UCSD-AML1 (cell line): ENCODE measurements around the gene ZNF71.

ENCODE experiments used
- DNase-seq: peaks from one replicate; lab custom pipeline; 2025; ENCODE audit not compliant: unreplicated experiment; lab: John Stamatoyannopoulos, UW

Gene ZNF71

GRCh38 chr19:56594783-56595547 is at the start of gene ZNF71:
ZNF71 (plus strand) TSS chr19:56595302; CDS start chr19:56601559, 6,257 bp downstream.
- DNase-seq, result peak; percentile 90

DNA sequence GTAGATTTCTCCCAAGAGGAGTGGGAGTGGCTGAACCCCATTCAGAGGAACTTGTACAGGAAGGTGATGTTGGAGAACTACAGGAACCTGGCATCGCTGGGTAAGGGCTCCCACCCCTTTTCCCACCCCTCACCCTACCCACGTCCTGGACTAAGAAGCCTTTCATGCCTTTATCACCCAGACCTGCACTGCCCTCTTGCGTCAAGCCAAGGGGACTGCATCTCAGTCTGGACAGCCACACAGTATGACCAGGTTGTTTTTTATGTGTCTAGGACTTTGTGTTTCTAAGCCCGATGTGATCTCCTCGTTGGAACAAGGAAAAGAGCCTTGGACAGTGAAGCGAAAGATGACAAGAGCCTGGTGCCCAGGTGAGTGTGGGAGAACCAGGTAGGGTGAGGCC is 47.6 kb upstream of the ZNF71 start:
- no peak for DNase-seq

DNA sequence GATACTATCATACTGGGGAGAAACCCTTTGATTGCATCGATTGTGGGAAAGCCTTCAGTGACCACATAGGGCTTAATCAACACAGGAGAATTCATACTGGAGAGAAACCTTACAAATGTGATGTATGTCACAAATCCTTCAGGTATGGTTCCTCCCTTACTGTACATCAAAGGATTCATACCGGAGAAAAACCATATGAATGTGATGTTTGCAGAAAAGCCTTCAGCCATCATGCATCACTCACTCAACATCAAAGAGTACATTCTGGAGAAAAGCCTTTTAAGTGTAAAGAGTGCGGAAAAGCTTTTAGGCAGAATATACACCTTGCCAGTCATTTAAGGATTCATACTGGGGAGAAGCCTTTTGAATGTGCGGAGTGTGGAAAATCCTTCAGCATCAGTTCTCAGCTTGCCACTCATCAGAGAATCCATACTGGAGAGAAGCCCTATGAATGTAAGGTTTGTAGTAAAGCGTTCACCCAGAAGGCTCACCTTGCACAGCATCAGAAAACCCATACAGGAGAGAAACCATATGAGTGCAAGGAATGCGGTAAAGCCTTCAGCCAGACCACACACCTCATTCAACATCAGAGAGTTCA is 40.7 kb upstream of the ZNF71 start:
- DNase-seq, result no peak

- no peak for DNase-seq
These were observed 32.3 kb upstream of the ZNF71 start for GRCh38 chr19:56562766-56563165.

DNA sequence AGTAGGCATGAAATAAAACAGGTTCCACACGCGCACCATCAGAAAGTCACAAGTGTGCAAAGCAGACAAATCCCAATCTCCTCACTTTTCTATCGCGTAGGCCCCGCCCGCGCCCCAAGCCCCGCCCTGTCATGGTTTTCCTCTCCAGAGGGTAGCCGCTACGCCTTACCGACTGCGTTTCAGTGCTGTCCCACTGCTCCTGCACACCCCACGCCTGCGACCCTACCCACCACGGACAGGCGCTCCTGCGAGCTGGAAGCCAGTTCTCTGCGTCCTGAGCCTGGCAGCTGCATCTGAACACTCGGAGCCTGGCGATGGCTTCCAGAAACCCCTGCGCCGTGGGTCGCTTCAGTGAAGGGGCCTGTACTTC is 28.2 kb upstream of the ZNF71 start:
- no peak for DNase-seq

DNA sequence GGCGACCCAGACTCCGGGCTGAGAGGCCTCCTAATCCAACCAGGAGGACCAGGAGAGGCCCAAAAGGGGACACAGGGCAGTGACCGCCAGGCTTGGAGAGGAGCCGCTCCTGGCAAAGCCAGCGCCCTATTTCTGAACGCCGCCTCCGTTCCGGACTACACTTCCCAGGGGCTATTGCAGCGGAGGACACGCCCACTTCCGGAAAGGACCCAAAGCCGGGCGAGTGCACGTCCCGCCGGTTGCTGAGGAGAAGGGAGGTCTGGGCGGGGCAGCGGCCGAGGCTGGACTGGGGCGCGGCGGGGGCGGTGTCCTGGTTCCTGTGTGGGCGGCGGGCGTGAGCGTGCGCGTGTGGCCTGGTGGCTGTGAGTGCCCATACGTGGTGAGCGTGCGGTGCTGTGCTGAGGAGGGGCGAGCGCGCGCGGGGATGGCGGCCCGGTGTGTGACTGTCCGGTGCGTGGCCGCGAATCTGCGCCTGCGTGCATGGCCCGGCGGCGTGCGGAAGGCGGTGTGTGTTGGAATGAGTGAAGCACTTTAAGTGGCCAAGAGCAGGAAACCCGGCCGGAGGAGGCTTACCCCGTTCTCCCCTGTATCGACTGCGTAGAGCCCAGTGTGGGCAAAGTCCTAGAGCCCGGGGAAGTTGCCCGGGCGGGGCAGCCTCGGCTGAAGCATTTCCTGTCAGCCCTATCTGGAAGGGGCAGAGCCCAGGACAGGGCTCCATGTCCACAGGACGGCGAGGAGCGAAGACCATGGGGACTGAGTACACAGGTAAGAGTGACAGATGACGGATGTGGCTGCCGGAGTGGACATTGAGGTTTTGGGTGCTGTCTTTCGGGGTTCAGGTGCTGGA is 27.6 kb upstream of the ZNF71 start, which contains the start of gene ZNF470:
ZNF470 (plus strand) TSS at position 195 of the 847 bp plus-strand sequence. CDS start 2,844 bp downstream, outside the sequence.
- DNase-seq, result peak; percentile 92

DNA sequence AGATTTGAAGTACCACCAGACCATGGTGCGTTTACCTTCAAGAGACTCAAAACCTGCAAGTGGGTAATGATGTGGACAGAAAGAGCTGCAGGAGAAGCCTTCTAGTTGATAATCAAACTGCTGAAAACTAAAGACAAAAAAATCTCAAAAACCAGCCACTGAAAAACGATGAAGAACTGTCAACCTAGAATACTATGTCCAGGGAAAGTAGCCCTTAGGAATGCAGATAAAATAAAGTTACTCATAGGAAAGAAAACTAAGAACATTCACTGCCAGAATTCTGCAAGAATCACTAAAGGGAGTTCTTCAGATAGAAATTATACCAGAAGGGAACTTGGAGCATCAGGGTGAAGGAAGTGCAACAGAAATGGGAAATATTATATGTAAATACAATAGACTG is 22.5 kb upstream of the ZNF71 start:
- no peak for DNase-seq

DNA sequence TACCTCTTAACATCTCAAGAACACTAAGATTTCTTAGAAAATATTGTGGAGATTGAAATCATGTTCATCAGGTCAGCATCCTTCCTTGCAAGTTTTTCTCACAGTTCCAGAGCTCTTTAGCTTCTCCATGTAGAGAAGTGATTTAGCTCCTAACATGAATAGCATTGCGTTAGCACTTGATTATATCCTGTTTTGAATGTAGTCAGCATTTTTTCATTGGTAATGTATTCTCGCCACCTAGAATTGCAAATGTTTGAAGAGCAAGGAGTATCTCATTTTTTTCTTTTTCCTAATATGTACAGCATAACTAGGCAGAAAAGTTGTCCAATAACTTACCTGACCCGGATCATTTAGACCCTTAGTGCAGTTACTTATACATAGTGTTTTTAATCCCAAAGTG is 21.2 kb upstream of the ZNF71 start:
- DNase-seq, result no peak

- DNase-seq, result no peak
These were observed 17.1 kb upstream of the ZNF71 start for GRCh38 chr19:56577719-56578602.

DNA sequence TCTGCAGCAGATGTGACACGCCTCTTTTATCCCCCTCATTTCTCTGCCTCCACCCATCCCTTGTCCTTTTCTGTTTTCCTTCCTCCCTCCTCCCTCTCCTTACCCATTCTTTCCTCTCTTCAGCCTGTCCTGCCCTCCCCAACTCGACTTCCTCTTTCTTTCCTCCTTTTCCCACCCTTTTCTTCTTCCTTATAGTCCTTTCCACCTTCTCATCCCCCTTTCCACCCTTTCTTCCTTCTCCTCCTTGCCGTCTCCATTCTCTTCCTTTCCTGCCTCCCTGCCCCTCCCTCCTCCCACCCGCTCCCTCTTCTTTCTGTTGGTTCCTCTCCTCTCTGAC is 688 bp upstream of the ZNF71 start:
- no peak for DNase-seq

GRCh38 chr19:56595548-56595899 is 422 bp downstream of the ZNF71 start:
- DNase-seq, result no peak

DNA sequence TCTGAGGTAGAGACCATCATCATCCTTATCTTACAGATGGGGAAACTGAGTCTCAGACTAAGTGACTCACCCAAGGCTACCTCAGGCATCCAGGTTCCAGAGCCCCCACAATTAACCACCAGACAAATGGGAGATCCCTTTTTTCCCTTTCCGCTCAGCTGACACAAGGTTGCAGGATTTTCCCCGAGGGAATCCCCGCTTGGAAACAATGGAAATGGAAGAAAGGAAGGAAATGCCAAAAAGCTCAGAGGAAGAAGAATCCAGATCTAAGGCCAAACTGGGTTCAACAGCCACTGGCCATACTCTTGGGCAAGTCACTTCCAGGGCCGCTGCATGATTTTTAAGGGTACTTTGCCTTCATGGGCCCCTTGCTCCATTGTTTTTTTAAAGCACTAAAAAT is 1.6 kb downstream of the ZNF71 start:
- DNase-seq, result no peak

DNA sequence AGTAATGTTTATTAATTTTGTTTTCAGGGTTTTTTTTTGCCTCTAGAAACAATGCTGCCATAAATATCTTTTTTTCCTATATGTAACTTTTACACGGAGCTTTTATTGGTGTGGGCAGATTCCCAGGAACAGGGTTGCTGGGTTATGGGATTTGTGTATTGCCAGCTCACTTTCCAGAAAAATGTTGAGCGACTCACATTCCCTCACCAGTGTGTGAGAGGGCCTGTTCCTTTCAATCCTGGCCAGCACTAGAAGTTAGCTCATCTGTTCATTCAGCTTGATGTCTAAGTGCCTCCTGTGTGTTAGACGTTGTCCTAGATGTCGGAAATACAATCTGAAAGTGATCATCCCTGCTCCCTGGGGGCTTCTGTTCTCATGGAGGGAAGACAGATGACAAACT is 2.6 kb downstream of the ZNF71 start:
- no peak for DNase-seq

GRCh38 chr19:56601375-56601774 is 6.3 kb downstream of the ZNF71 start:
- DNase-seq, result no peak

DNA sequence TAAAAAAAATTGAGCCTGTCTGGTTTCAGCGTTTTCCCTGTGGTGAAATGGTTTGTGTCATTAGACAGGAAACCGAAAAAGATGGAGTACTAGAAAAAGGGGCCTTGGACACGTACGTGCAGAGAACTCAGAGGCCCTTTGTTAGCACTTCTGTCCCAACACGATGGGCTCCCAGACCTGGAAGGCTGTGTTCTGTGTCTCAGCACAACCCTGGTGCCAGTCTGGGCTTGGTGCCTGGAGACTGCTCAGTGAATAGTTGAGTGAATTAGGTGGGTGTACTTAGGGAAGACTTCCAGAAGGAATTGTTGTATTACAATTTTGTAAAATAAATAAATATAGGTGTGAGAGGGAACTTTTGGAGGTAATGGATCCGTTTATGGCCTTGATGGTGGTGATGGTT is 8.7 kb downstream of the ZNF71 start:
- no peak for DNase-seq

- no peak for DNase-seq
These were observed 13.3 kb downstream of the ZNF71 start for GRCh38 chr19:56608274-56608964.

- no peak for DNase-seq
These were observed 16.2 kb downstream of the ZNF71 start for GRCh38 chr19:56611288-56611687.

- no peak for DNase-seq
These were observed 17.6 kb downstream of the ZNF71 start for GRCh38 chr19:56612737-56613136.

GRCh38 chr19:56613639-56614038 is 18.5 kb downstream of the ZNF71 start:
- DNase-seq, result no peak

DNA sequence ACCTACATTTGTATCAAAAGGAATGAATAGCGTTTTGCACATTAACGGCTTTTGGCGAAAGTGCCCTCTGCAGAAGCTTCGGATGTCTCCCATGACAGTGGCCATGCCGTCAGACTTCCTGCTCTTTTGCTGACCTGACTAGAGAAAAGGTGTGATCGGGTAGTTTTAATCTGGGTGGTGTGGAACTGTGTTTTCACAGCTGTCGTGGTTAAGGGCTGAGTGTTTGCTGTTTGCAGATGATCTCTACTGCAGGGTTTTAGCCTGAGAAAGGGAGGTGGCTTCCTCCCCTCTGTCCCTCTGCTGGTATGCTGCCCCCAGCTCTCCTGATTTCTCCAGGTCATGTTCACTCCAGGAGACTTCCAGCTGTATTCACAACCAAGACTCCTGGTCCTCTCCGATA is 22.4 kb downstream of the ZNF71 start:
- no peak for DNase-seq
